ENCODE data around the gene PTP4A1. TPM values are rescaled to one million over a fixed set of nuclear protein-coding genes. Genes with fewer than 3 reads are reported as not detected.

Gene PTP4A1
- polyA plus RNA-seq, 2 of the 4 experiments (the other 2 are of a cell fraction), result 166 to 220 TPM

GRCh38 chr6:63597141-63598048 lies 25.1 kb downstream of the PTP4A1 start:
- WGBS (ENCODE audit: missing lambda C conversion rate), result 32% methylated on average over 6 of the region's 6 CpGs
- ChIA-PET CTCF (interaction anchor here (0.9 to 2.4 kb wide), 20 partner anchors 10 to 248 kb away, joined by 3 to 16 read pairs (median 6); partner anchors contain the start of gene PHF3), POLR2A (interaction anchor here (2.1 kb wide), 1 partner anchor 156 kb away, joined by 5 read pairs; no protein-coding TSS in a partner anchor)
- TF ChIP-seq FOSL2 (IDR thresholded peaks at IDR 0.05) (peak; percentile 23; the same call in 1 of the 2 replicates), FOSL2 (CRISPR knock-in tag; IDR thresholded peaks at IDR 0.05) (no peak), ZC3H11A (IDR thresholded peaks at IDR 0.05) (peak; percentile 81), HOXB5 (CRISPR knock-in tag; IDR thresholded peaks at IDR 0.05) (no peak), ZNF302 (CRISPR knock-in tag; IDR thresholded peaks at IDR 0.05) (no peak), MAFK (IDR thresholded peaks at IDR 0.05; ENCODE audit: partially characterized antibody) (peak; percentile 71), FOSB (CRISPR knock-in tag; IDR thresholded peaks at IDR 0.05) (no peak), CBX8 (IDR thresholded peaks at IDR 0.05) (no peak)
- ATAC-seq (peak; percentile 69 to 78), DNase-seq (ENCODE audit: low read depth in 1 of 2, low spot score in 1 of 2) (no peak), FAIRE-seq (no peak)
- peak overlapping the region; percentile 85 to 88 for H3K27ac ChIP-seq
- peaks cover 10% of the 10 kb centered on the region; the same call in 2 of the 3 replicates for H3K4me1 ChIP-seq
- H3K4me2 ChIP-seq, result peak overlapping the region; percentile 90
- H3K4me3 ChIP-seq, result peak overlapping the region; percentile 84
- H3K9me3 ChIP-seq, result no peaks in the 10 kb centered on the region

DNA sequence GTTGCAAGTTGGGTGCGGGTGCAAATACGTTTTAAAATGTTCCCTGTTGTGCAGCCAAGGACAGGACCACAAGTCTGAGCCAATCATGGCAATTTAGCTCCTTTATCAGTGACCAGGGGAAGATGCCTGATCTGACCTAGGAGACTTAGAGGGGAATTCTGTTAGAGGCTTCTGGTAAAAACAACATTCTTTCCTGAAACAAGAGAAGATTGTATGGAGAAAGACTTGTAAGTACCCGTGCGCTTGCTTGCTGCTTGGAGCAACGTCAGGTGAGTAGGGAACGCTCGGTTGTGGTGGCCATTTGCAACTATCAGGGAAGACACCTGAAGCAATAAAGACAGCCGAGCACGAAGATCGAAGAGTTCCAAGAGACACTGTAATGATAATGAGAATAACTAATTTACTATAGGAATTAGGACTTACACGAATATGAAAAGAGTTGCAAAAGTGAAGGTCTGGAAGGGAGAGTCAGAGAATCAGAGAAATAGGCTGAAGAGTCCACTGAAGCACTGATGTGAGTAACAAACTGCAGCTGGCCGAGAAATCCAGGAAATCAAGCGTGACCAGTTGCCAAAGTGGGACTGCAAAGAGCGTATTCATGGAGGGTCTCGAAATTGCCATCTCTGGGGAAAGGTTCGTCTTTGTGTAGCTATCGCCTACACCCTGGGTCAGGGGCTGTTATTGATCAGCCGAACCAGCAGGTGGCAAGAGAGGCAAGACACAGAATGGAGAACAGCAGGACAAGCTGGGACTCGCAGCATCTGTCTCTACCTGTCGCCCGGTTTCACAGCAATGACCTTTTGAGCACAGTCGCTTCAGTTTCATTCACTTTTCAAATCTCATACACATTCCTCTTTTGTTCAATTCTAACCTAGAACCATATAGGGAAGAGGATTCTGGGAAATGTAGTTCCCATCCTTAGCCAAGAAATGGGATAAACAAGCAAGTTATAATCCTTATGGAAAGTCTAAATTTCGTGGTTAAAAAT lies 26.1 kb downstream of the PTP4A1 start:
- peaks cover 10% of the 10 kb centered on the region; the same call in 2 of the 3 replicates for H3K4me1 ChIP-seq
- DNase-seq (ENCODE audit: low read depth in 1 of 2, low spot score in 1 of 2) (peak; percentile 63 to 73), FAIRE-seq (no peak), ATAC-seq (peak; percentile 92 to 97)
- peak overlapping the region; percentile 85 to 88 for H3K27ac ChIP-seq
- peak overlapping the region; percentile 90 for H3K4me2 ChIP-seq
- TF ChIP-seq SMC3 (IDR thresholded peaks at IDR 0.05) (peak; percentile 74), MYC (IDR thresholded peaks at IDR 0.05; ENCODE audit: borderline replicate concordance, low read length) (no peak), KDM5A (IDR thresholded peaks at IDR 0.05) (0 out of 2 replicates have a peak, but pooled peaks have one; percentile 18), RAD21 (conservative IDR thresholded peaks at IDR 0.05 in 1 of 2, IDR thresholded peaks at IDR 0.05 in 1 of 2) (peak; percentile 62 to 66)
- TF ChIP-seq, protein P1, sequence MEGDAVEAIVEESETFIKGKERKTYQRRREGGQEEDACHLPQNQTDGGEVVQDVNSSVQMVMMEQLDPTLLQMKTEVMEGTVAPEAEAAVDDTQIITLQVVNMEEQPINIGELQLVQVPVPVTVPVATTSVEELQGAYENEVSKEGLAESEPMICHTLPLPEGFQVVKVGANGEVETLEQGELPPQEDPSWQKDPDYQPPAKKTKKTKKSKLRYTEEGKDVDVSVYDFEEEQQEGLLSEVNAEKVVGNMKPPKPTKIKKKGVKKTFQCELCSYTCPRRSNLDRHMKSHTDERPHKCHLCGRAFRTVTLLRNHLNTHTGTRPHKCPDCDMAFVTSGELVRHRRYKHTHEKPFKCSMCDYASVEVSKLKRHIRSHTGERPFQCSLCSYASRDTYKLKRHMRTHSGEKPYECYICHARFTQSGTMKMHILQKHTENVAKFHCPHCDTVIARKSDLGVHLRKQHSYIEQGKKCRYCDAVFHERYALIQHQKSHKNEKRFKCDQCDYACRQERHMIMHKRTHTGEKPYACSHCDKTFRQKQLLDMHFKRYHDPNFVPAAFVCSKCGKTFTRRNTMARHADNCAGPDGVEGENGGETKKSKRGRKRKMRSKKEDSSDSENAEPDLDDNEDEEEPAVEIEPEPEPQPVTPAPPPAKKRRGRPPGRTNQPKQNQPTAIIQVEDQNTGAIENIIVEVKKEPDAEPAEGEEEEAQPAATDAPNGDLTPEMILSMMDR (IDR thresholded peaks at IDR 0.05), result peak; percentile 61
- no peaks in the 10 kb centered on the region for H3K9me3 ChIP-seq
- H3K4me3 ChIP-seq, result peak overlapping the region; percentile 84
- ChIA-PET CTCF (interaction anchor here (0.5 to 2.4 kb wide), 38 partner anchors 9 to 280 kb away, joined by 3 to 16 read pairs (median 5); partner anchors contain the start of gene PHF3), POLR2A (interaction anchor here (1.0 to 2.1 kb wide), 3 partner anchors 14 to 157 kb away, joined by 3 to 5 read pairs (median 5); partner anchors contain the start of gene PHF3)
- WGBS (ENCODE audit: missing lambda C conversion rate), result 1% methylated on average over 23 of the region's 23 CpGs

DNA sequence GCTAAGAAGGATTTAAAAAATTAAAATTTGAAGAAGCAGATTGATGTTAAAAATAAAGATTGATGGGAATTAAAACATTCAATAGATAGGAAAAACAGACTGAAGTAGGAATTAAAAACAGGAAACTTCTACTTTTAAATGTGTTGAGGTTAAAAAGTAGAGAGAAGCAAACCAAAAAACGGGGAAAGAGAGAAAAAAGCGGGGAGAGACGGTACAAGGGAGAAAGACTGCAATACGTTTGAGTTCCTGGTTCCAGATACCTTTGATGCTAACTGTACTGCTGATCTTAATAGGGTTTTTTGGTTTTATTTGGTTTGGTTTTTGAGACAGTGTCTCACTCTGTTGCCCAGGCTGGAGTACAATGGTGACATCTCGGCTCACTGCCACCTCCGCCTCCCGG lies 27.0 kb downstream of the PTP4A1 start:
- 62% methylated on average over 7 of the region's 7 CpGs for WGBS (ENCODE audit: missing lambda C conversion rate)
- ChIA-PET CTCF (interaction anchor here (0.5 to 2.4 kb wide), 30 partner anchors 8 to 281 kb away, joined by 3 to 16 read pairs (median 5); partner anchors contain the start of gene PHF3), POLR2A (interaction anchor here (1.2 to 2.1 kb wide), 2 partner anchors 36 to 157 kb away, joined by 5 read pairs; partner anchors contain the start of gene PHF3)
- no peaks in the 10 kb centered on the region for H3K9me3 ChIP-seq
- H3K4me1 ChIP-seq, result peaks cover 10% of the 10 kb centered on the region; the same call in 2 of the 3 replicates
- no peak overlapping the region for H3K27ac ChIP-seq
- no peak for DNase-seq (ENCODE audit: low read depth in 1 of 2, low spot score in 1 of 2)
- no peak overlapping the region for H3K4me3 ChIP-seq
- peak overlapping the region; percentile 90 for H3K4me2 ChIP-seq
- no peak for FAIRE-seq
- no peak for ATAC-seq
- TF ChIP-seq CHD2 (IDR thresholded peaks at IDR 0.05; ENCODE audit: low read length, partially characterized antibody) (no peak), RCOR1 (IDR thresholded peaks at IDR 0.05; ENCODE audit: low read depth, low read length) (no peak), PBX3 (IDR thresholded peaks at IDR 0.05) (no peak), NR3C1 (IDR thresholded peaks at IDR 0.05) (no peak), RNF2 (IDR thresholded peaks at IDR 0.05; ENCODE audit: borderline replicate concordance, low read depth) (no peak), MYC (IDR thresholded peaks at IDR 0.05; ENCODE audit: borderline replicate concordance, low read length) (no peak), TP53 (CRISPR knock-in tag; IDR thresholded peaks at IDR 0.05) (no peak), E2F6 (IDR thresholded peaks at IDR 0.05; ENCODE audit: borderline replicate concordance, low read depth) (no peak), RAD21 (conservative IDR thresholded peaks at IDR 0.05 in 1 of 2, IDR thresholded peaks at IDR 0.05 in 1 of 2) (no peak), EP300 (IDR thresholded peaks at IDR 0.05) (no peak)
- TF ChIP-seq, protein P2, sequence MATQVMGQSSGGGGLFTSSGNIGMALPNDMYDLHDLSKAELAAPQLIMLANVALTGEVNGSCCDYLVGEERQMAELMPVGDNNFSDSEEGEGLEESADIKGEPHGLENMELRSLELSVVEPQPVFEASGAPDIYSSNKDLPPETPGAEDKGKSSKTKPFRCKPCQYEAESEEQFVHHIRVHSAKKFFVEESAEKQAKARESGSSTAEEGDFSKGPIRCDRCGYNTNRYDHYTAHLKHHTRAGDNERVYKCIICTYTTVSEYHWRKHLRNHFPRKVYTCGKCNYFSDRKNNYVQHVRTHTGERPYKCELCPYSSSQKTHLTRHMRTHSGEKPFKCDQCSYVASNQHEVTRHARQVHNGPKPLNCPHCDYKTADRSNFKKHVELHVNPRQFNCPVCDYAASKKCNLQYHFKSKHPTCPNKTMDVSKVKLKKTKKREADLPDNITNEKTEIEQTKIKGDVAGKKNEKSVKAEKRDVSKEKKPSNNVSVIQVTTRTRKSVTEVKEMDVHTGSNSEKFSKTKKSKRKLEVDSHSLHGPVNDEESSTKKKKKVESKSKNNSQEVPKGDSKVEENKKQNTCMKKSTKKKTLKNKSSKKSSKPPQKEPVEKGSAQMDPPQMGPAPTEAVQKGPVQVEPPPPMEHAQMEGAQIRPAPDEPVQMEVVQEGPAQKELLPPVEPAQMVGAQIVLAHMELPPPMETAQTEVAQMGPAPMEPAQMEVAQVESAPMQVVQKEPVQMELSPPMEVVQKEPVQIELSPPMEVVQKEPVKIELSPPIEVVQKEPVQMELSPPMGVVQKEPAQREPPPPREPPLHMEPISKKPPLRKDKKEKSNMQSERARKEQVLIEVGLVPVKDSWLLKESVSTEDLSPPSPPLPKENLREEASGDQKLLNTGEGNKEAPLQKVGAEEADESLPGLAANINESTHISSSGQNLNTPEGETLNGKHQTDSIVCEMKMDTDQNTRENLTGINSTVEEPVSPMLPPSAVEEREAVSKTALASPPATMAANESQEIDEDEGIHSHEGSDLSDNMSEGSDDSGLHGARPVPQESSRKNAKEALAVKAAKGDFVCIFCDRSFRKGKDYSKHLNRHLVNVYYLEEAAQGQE (IDR thresholded peaks at IDR 0.05), result no peak

Data from A549 (cell line).